ENCODE measurements around the gene TOR1B.

The TOR1B gene

GRCh38 chr9:129802833-129803675 lies at the start of gene TOR1B:
Gene TOR1B (plus strand): TSS chr9:129803184. CDS start chr9:129803213, 29 bp downstream.
- Histone ChIP-seq H2AFZ (ENCODE audit: low read depth) (peak within 1 kb of the TSS; percentile 79), H3K4me2 (peak within 1 kb of the TSS; percentile 68), H3K27ac (peak within 1 kb of the TSS; percentile 29; the same call in 1 of the 2 replicates), H4K20me1 (ENCODE audit: insufficient read depth) (no peaks in the 10 kb centered on the region), H3K27me3 (ENCODE audit: insufficient read depth, low read depth) (no peaks in the 10 kb centered on the region), H3K4me1 (ENCODE audit: low read depth, poor library complexity, severe bottlenecking) (peaks cover 7% of the 10 kb centered on the region), H3K4me3 (IDR thresholded peaks at IDR 0.05; ENCODE audit: insufficient read depth, low read depth, low read length) (no peak within 1 kb of the TSS), H3K79me2 (ENCODE audit: insufficient read depth, low read depth) (no peaks in the 10 kb centered on the region), H3K9ac (peak within 1 kb of the TSS; percentile 45), H3K36me3 (ENCODE audit: insufficient read depth) (no peaks in the 10 kb centered on the region)
- TF ChIP-seq, protein P1, sequence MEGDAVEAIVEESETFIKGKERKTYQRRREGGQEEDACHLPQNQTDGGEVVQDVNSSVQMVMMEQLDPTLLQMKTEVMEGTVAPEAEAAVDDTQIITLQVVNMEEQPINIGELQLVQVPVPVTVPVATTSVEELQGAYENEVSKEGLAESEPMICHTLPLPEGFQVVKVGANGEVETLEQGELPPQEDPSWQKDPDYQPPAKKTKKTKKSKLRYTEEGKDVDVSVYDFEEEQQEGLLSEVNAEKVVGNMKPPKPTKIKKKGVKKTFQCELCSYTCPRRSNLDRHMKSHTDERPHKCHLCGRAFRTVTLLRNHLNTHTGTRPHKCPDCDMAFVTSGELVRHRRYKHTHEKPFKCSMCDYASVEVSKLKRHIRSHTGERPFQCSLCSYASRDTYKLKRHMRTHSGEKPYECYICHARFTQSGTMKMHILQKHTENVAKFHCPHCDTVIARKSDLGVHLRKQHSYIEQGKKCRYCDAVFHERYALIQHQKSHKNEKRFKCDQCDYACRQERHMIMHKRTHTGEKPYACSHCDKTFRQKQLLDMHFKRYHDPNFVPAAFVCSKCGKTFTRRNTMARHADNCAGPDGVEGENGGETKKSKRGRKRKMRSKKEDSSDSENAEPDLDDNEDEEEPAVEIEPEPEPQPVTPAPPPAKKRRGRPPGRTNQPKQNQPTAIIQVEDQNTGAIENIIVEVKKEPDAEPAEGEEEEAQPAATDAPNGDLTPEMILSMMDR (conservative IDR thresholded peaks at IDR 0.05; ENCODE audit: low read depth, low read length) = no peak

DNA sequence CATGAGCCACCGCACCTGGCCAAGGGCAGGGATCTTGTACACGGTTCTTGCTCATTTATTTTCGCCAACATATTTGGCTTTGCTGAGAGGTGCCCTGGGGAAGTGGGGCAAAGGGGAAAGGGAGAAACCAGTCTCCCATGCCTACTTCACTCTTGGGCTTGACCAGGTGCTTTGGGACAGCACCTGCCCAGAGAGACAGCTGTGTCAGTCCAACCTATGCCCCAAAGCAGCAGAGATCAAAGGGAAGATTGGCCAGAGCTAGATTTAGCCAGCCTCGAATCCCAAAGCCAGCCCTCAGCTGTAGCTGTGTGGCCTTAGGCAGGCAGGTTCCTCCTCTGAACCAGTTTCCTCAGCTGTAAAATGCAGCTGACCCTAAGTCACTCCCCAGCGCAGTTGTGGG lies 47.8 kb upstream of the TOR1B start:
- Histone ChIP-seq H3K36me3 (ENCODE audit: insufficient read depth) (no peaks in the 10 kb centered on the region), H4K20me1 (ENCODE audit: insufficient read depth) (no peaks in the 10 kb centered on the region), H3K27me3 (ENCODE audit: insufficient read depth, low read depth) (peaks cover 40% of the 10 kb centered on the region), H3K79me2 (ENCODE audit: insufficient read depth, low read depth) (no peaks in the 10 kb centered on the region), H2AFZ (ENCODE audit: low read depth) (no peak overlapping the region), H3K4me3 (IDR thresholded peaks at IDR 0.05; ENCODE audit: insufficient read depth, low read depth, low read length) (no peak overlapping the region), H3K4me2 (no peak overlapping the region), H3K27ac (no peak overlapping the region), H3K4me1 (ENCODE audit: low read depth, poor library complexity, severe bottlenecking) (peaks cover 8% of the 10 kb centered on the region), H3K9ac (no peak overlapping the region)
- TF ChIP-seq, protein P1 (conservative IDR thresholded peaks at IDR 0.05; ENCODE audit: low read depth, low read length) = no peak

- no peak overlapping the region for H3K4me3 ChIP-seq (IDR thresholded peaks at IDR 0.05; ENCODE audit: insufficient read depth, low read depth, low read length)
Observed at GRCh38 chr9:129756191-129756590, 46.8 kb upstream of the TOR1B start.

DNA sequence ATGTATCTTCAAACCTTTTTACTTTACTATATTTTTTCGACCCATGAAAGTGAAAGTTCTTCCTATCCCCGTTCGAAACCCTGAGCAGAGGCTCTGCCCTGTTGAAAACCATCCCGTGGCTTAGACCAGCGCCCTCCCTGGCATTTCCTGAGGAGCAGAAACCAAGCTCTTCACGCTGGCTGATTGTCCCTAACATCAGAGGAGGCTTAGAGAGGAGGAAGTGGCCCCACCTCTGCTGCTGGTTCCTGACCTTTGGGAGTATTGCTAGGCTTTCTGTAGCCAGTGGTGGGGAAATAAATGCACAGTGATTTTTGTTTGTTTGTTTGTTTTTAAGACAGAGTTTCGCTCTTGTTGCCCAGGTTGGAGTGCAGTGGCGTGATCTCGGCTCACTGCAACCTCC lies 45.9 kb upstream of the TOR1B start:
- Histone ChIP-seq H3K4me1 (ENCODE audit: low read depth, poor library complexity, severe bottlenecking) (peaks cover 12% of the 10 kb centered on the region), H3K27ac (no peak overlapping the region), H3K4me2 (no peak overlapping the region), H3K27me3 (ENCODE audit: insufficient read depth, low read depth) (peaks cover 33% of the 10 kb centered on the region), H2AFZ (ENCODE audit: low read depth) (no peak overlapping the region), H4K20me1 (ENCODE audit: insufficient read depth) (no peaks in the 10 kb centered on the region), H3K79me2 (ENCODE audit: insufficient read depth, low read depth) (no peaks in the 10 kb centered on the region), H3K4me3 (IDR thresholded peaks at IDR 0.05; ENCODE audit: insufficient read depth, low read depth, low read length) (no peak overlapping the region), H3K9ac (no peak overlapping the region), H3K36me3 (ENCODE audit: insufficient read depth) (no peaks in the 10 kb centered on the region)
- TF ChIP-seq, protein P1 (conservative IDR thresholded peaks at IDR 0.05; ENCODE audit: low read depth, low read length) = no peak

More at GRCh38 chr9:129756191-129756590, 46.8 kb upstream of the TOR1B start:
- Histone ChIP-seq H3K27me3 (ENCODE audit: insufficient read depth, low read depth) (peaks cover 36% of the 10 kb centered on the region), H3K27ac (no peak overlapping the region), H3K4me1 (ENCODE audit: low read depth, poor library complexity, severe bottlenecking) (peaks cover 9% of the 10 kb centered on the region), H3K79me2 (ENCODE audit: insufficient read depth, low read depth) (no peaks in the 10 kb centered on the region), H3K36me3 (ENCODE audit: insufficient read depth) (no peaks in the 10 kb centered on the region), H3K9ac (no peak overlapping the region), H4K20me1 (ENCODE audit: insufficient read depth) (no peaks in the 10 kb centered on the region), H2AFZ (ENCODE audit: low read depth) (no peak overlapping the region), H3K4me2 (no peak overlapping the region)
- TF ChIP-seq, protein P1 (conservative IDR thresholded peaks at IDR 0.05; ENCODE audit: low read depth, low read length) = no peak

All from KMS-11 (cell line).